Activated CD8-positive, alpha-beta T cell treated with anti-CD3 and anti-CD28 coated beads for 36 hours (primary cell): ENCODE results near the gene TSC2. TPM values are rescaled to one million over a fixed set of nuclear protein-coding genes. Genes with fewer than 3 reads are reported as not detected.
A peak's percentile ranks its signal among the peaks of the same experiment; 100 is the strongest.

Source experiments
- ATAC-seq: fragments of 200-7000 bp; cut with Tn5 transposase; one replicate; pipeline ENCODE4 v1.10.0; 2021; ENCODE audit warnings: mild to moderate bottlenecking, moderate library complexity
- CTCF ChIA-PET: fragments of 350-600 bp; sonication (Branson Sonifier 250); formaldehyde crosslinking; loops from one replicate; lab custom pipeline; 2021; ENCODE audit warnings: antibody characterized with exemption; lab: Charles Lee
- POLR2A ChIA-PET: fragments of 350-600 bp; sonication (Branson Sonifier 250); formaldehyde crosslinking; loops from one replicate; lab custom pipeline; 2021; ENCODE audit warnings: antibody characterized with exemption; lab: Charles Lee
- DNase-seq: peaks from one replicate; pipeline ENCODE4 v3.0.0-alpha.2; 2020
- H3K27ac Mint-ChIP-seq: one replicate; pipeline ENCODE4 v1.8.0; 2021; ENCODE audit warnings: mild to moderate bottlenecking, mixed read lengths
- H3K27me3 Mint-ChIP-seq: one replicate; pipeline ENCODE4 v1.8.0; 2021; ENCODE audit warnings: mixed read lengths
- H3K36me3 Mint-ChIP-seq: one replicate; pipeline ENCODE4 v1.8.0; 2021; ENCODE audit warnings: low read depth, mixed read lengths
- H3K4me1 Mint-ChIP-seq: one replicate; pipeline ENCODE4 v1.8.0; 2021; ENCODE audit warnings: low read depth, mixed read lengths
- H3K4me3 Mint-ChIP-seq: one replicate; pipeline ENCODE4 v1.8.0; 2021; ENCODE audit warnings: mild to moderate bottlenecking, moderate library complexity, mixed read lengths
- H3K9me3 Mint-ChIP-seq: one replicate; pipeline ENCODE4 v1.8.0; 2021; ENCODE audit warnings: mixed read lengths
- intact Hi-C: fragments of 100-400 bp; cut with micrococcal nuclease; formaldehyde crosslinking; loops from one replicate; pipeline ENCODE4 v1.10.0; 2022
- total RNA-seq, 2 experiments: library from RNA; stranded (reverse); gene quantifications; one replicate each; pipeline ENCODE4 v1.2.3, GENCODE V29; 2021
- TF ChIP-seq, protein P1 (sequence below): fragments of 200-600 bp; IDR thresholded peaks from one replicate; pipeline ENCODE4 v1.8.0; 2022; ENCODE audit warnings: antibody characterized with exemption, mild to moderate bottlenecking

TSC2 gene
- total RNA-seq, 2 experiments from 2014 or later, result 54.4 to 57.3 TPM

GRCh38 chr16:2046893-2047329 lies 874 bp upstream of the TSC2 start:
- no peak for DNase-seq
- Mint-ChIP-seq H3K36me3 (peaks cover 1% of the 10 kb centered on the region), H3K4me1 (peaks cover 22% of the 10 kb centered on the region), H3K9me3 (no peaks in the 10 kb centered on the region), H3K27me3 (no peaks in the 10 kb centered on the region), H3K4me3 (peak overlapping the region; percentile 93), H3K27ac (peak overlapping the region; percentile 59)
- POLR2A ChIA-PET, result interaction anchor here (0.6 to 1.4 kb wide), 6 partner anchors 19 to 151 kb away, joined by 3 to 5 read pairs (median 4); partner anchors contain the start of gene RPS2
- CTCF ChIA-PET, result interaction anchor here (0.6 to 3.7 kb wide), 5 partner anchors 9 to 342 kb away, joined by 3 to 16 read pairs (median 4); no protein-coding TSS in a partner anchor
- intact Hi-C loops, result no loop called here
- TF ChIP-seq, protein P1, sequence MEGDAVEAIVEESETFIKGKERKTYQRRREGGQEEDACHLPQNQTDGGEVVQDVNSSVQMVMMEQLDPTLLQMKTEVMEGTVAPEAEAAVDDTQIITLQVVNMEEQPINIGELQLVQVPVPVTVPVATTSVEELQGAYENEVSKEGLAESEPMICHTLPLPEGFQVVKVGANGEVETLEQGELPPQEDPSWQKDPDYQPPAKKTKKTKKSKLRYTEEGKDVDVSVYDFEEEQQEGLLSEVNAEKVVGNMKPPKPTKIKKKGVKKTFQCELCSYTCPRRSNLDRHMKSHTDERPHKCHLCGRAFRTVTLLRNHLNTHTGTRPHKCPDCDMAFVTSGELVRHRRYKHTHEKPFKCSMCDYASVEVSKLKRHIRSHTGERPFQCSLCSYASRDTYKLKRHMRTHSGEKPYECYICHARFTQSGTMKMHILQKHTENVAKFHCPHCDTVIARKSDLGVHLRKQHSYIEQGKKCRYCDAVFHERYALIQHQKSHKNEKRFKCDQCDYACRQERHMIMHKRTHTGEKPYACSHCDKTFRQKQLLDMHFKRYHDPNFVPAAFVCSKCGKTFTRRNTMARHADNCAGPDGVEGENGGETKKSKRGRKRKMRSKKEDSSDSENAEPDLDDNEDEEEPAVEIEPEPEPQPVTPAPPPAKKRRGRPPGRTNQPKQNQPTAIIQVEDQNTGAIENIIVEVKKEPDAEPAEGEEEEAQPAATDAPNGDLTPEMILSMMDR, result no peak
- ATAC-seq, result no peak

DNA sequence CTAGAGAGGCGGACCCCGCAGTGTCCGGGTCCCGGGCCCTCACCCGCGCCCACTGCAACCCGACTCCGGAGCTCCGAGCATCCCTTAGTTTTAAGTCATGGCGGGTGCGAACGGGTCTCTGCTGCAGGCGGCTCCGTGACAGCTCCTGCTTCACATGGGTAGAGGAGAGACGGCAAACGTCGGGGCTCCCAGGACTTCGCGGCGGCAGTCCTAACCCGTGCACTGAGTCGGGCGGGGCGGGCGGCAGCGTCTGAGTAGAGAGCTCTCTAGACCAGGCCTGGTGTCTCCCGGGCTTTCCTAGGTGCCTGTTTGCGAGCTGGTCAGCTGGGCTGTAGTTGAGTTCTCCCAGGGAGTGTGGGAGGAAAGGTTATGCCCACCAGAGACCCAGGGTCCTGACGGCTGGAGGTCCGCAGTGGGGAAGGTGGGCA lies 345 bp downstream of the TSC2 start:
- Mint-ChIP-seq H3K4me3 (peak overlapping the region; percentile 93), H3K27ac (peak overlapping the region; percentile 70), H3K27me3 (no peaks in the 10 kb centered on the region), H3K4me1 (peaks cover 22% of the 10 kb centered on the region), H3K36me3 (peaks cover 1% of the 10 kb centered on the region), H3K9me3 (no peaks in the 10 kb centered on the region)
- CTCF ChIA-PET, result interaction anchor here (1.0 to 3.7 kb wide), 6 partner anchors 8 to 107 kb away, joined by 3 to 16 read pairs (median 7); partner anchors contain the start of gene TRAF7
- intact Hi-C loops, result no loop called here
- POLR2A ChIA-PET, result interaction anchor here (1.1 to 1.4 kb wide), 5 partner anchors 14 to 107 kb away, joined by 3 to 7 read pairs (median 4); partner anchors contain the start of gene TRAF7
- DNase-seq (peak; percentile 37), ATAC-seq (no peak)
- TF ChIP-seq, protein P1, result no peak

GRCh38 chr16:2053211-2053610 lies 5.4 kb downstream of the TSC2 start:
- H3K36me3 Mint-ChIP-seq, result peaks cover 6% of the 10 kb centered on the region
- no peak overlapping the region for H3K4me3 Mint-ChIP-seq
- ATAC-seq (no peak), DNase-seq (no peak)
- H3K9me3 Mint-ChIP-seq, result no peaks in the 10 kb centered on the region
- CTCF ChIA-PET, result no interaction called here
- peaks cover 14% of the 10 kb centered on the region for H3K4me1 Mint-ChIP-seq
- H3K27me3 Mint-ChIP-seq, result no peaks in the 10 kb centered on the region
- TF ChIP-seq, protein P1, result no peak
- no peak overlapping the region for H3K27ac Mint-ChIP-seq
- POLR2A ChIA-PET, result interaction anchor here (1.0 to 1.1 kb wide), 2 partner anchors 87 to 101 kb away, joined by 3 read pairs; no protein-coding TSS in a partner anchor
- intact Hi-C loops, result no loop called here

DNA sequence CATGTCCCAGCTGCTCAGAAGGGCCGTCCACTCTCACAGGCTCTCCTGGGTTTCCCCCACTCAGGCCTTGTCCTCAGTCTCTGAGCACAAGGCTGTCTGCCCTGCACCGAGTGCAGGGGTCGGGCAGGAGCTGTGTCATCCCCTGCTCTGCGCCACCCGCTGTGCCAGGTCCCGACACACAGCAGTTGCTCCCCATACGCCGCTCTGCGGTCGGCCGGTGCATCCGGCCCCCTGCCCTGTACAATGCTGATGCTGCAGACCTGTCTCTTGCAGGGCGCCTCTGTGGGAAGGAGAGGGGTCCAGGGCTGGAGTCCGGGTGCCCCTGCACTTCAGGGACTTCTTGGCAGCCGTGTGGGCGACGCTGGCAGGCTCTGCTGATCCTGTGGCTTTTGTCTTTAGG lies 6.1 kb downstream of the TSC2 start:
- CTCF ChIA-PET, result no interaction called here
- no peak for ATAC-seq
- H3K4me1 Mint-ChIP-seq, result peaks cover 7% of the 10 kb centered on the region
- no peaks in the 10 kb centered on the region for H3K27me3 Mint-ChIP-seq
- no peak overlapping the region for H3K27ac Mint-ChIP-seq
- H3K4me3 Mint-ChIP-seq, result no peak overlapping the region
- POLR2A ChIA-PET, result interaction anchor here (1.0 kb wide), 1 partner anchor 101 kb away, joined by 3 read pairs; no protein-coding TSS in a partner anchor
- intact Hi-C loops, result no loop called here
- no peaks in the 10 kb centered on the region for H3K9me3 Mint-ChIP-seq
- TF ChIP-seq, protein P1, result no peak
- peaks cover 6% of the 10 kb centered on the region for H3K36me3 Mint-ChIP-seq
- no peak for DNase-seq

- peaks cover 3% of the 10 kb centered on the region for H3K4me1 Mint-ChIP-seq
- H3K4me3 Mint-ChIP-seq, result no peak overlapping the region
- H3K9me3 Mint-ChIP-seq, result no peaks in the 10 kb centered on the region
- POLR2A ChIA-PET, result no interaction called here
- CTCF ChIA-PET, result interaction anchor here (2.2 kb wide), 1 partner anchor 32 kb away, joined by 9 read pairs; no protein-coding TSS in a partner anchor
- ATAC-seq, result no peak
- TF ChIP-seq, protein P1, result no peak
- intact Hi-C loops, result no loop called here
- no peaks in the 10 kb centered on the region for H3K27me3 Mint-ChIP-seq
- H3K36me3 Mint-ChIP-seq, result peaks cover 6% of the 10 kb centered on the region
- H3K27ac Mint-ChIP-seq, result no peak overlapping the region
- DNase-seq, result no peak
These were observed 6.9 kb downstream of the TSC2 start for GRCh38 chr16:2054543-2055245.
